Measurements from ENCODE around the gene FBLN7. TPM values are rescaled to one million over a fixed set of nuclear protein-coding genes. Genes with fewer than 3 reads are reported as not detected.

FBLN7 gene
- total and polyA plus RNA-seq, 2 experiments from 2014 or later = 0.28 to 4.7 TPM

- H3K4me1 ChIP-seq (ENCODE audit: low read depth) = no peaks in the 10 kb centered on the region
- no peak overlapping the region for H3K27ac ChIP-seq
- no peaks in the 10 kb centered on the region for H3K27me3 ChIP-seq
- H3K4me3 ChIP-seq = no peak overlapping the region
- no peaks in the 10 kb centered on the region for H3K36me3 ChIP-seq
- H3K9me3 ChIP-seq (ENCODE audit: low read depth) = no peaks in the 10 kb centered on the region
- TF ChIP-seq CTCF (IDR thresholded peaks at IDR 0.05; ENCODE audit: low read depth, low read length) = no peak
- no peak for DNase-seq (ENCODE audit: low read depth in 1 of 2, low spot score in 1 of 2)
Observed at GRCh38 chr2:112161431-112162145, 23.4 kb downstream of the FBLN7 start.

GRCh38 chr2:112162341-112162740 lies 24.2 kb downstream of the FBLN7 start:
- no peak overlapping the region for H3K4me3 ChIP-seq
- TF ChIP-seq CTCF (IDR thresholded peaks at IDR 0.05; ENCODE audit: low read depth, low read length) = no peak
- no peak for DNase-seq (ENCODE audit: low read depth in 1 of 2, low spot score in 1 of 2)
- H3K4me1 ChIP-seq (ENCODE audit: low read depth) = no peaks in the 10 kb centered on the region
- no peak overlapping the region for H3K27ac ChIP-seq
- no peaks in the 10 kb centered on the region for H3K9me3 ChIP-seq (ENCODE audit: low read depth)
- H3K36me3 ChIP-seq = no peaks in the 10 kb centered on the region
- no peaks in the 10 kb centered on the region for H3K27me3 ChIP-seq

- Histone ChIP-seq H3K27me3 (no peaks in the 10 kb centered on the region), H3K9me3 (ENCODE audit: low read depth) (no peaks in the 10 kb centered on the region), H3K4me3 (no peak overlapping the region), H3K4me1 (ENCODE audit: low read depth) (no peaks in the 10 kb centered on the region), H3K36me3 (no peaks in the 10 kb centered on the region), H3K27ac (no peak overlapping the region)
- no peak for TF ChIP-seq CTCF (IDR thresholded peaks at IDR 0.05; ENCODE audit: low read depth, low read length)
- DNase-seq (ENCODE audit: low read depth in 1 of 2, low spot score in 1 of 2) = no peak
Observed at GRCh38 chr2:112162956-112163355, 24.8 kb downstream of the FBLN7 start.

GRCh38 chr2:112163541-112163981 lies 25.4 kb downstream of the FBLN7 start:
- Histone ChIP-seq H3K9me3 (ENCODE audit: low read depth) (no peaks in the 10 kb centered on the region), H3K4me3 (no peak overlapping the region), H3K27me3 (no peaks in the 10 kb centered on the region), H3K27ac (no peak overlapping the region), H3K4me1 (ENCODE audit: low read depth) (no peaks in the 10 kb centered on the region), H3K36me3 (no peaks in the 10 kb centered on the region)
- TF ChIP-seq CTCF (IDR thresholded peaks at IDR 0.05; ENCODE audit: low read depth, low read length) = no peak
- DNase-seq (ENCODE audit: low read depth in 1 of 2, low spot score in 1 of 2) = no peak

- TF ChIP-seq CTCF (IDR thresholded peaks at IDR 0.05; ENCODE audit: low read depth, low read length) = no peak
- Histone ChIP-seq H3K4me1 (ENCODE audit: low read depth) (no peaks in the 10 kb centered on the region), H3K4me3 (no peak overlapping the region), H3K27me3 (no peaks in the 10 kb centered on the region), H3K36me3 (no peaks in the 10 kb centered on the region), H3K27ac (no peak overlapping the region), H3K9me3 (ENCODE audit: low read depth) (no peaks in the 10 kb centered on the region)
- DNase-seq (ENCODE audit: low read depth in 1 of 2, low spot score in 1 of 2) = no peak
Observed at GRCh38 chr2:112164876-112165275, 26.7 kb downstream of the FBLN7 start.
